ENCODE results near the gene HOXA7.

Gene HOXA7

GRCh38 chr7:27159266-27160144 is 3.0 kb upstream of the HOXA7 start:
- DNase-seq (ENCODE audit: low spot score) = no peak

GRCh38 chr7:27158436-27159265 is 2.2 kb upstream of the HOXA7 start:
- no peak for DNase-seq (ENCODE audit: low spot score)

- no peak for DNase-seq (ENCODE audit: low spot score)
Observed at GRCh38 chr7:27157702-27158431, 1.4 kb upstream of the HOXA7 start.

- no peak for DNase-seq (ENCODE audit: low spot score)
Observed at GRCh38 chr7:27156916-27157701, 634 bp upstream of the HOXA7 start.

GRCh38 chr7:27155816-27156507 is 513 bp downstream of the HOXA7 start:
- no peak for DNase-seq (ENCODE audit: low spot score)

- no peak for DNase-seq (ENCODE audit: low spot score)
Observed at GRCh38 chr7:27154901-27155815, 1.3 kb downstream of the HOXA7 start.

- no peak for DNase-seq (ENCODE audit: low spot score)
Observed at GRCh38 chr7:27154369-27154768, 2.1 kb downstream of the HOXA7 start.

GRCh38 chr7:27153526-27153925 is 2.9 kb downstream of the HOXA7 start:
- DNase-seq (ENCODE audit: low spot score) = no peak

GRCh38 chr7:27152816-27153442 is 3.5 kb downstream of the HOXA7 start:
- no peak for DNase-seq (ENCODE audit: low spot score)

- DNase-seq (ENCODE audit: low spot score) = no peak
Observed at GRCh38 chr7:27151931-27152815, 4.3 kb downstream of the HOXA7 start, which contains the start of gene HOXA3. HOXA3 (minus strand) TSS chr7:27152583; CDS start chr7:27110640, 41,943 bp downstream.

- no peak for DNase-seq (ENCODE audit: low spot score)
Observed at GRCh38 chr7:27151341-27151930, 5.0 kb downstream of the HOXA7 start.

- DNase-seq (ENCODE audit: low spot score) = peak; percentile 64
Observed at GRCh38 chr7:27150568-27151340, 5.7 kb downstream of the HOXA7 start.

- no peak for DNase-seq (ENCODE audit: low spot score)
Observed at GRCh38 chr7:27149842-27150567, 6.5 kb downstream of the HOXA7 start.

- DNase-seq (ENCODE audit: low spot score) = no peak
Observed at GRCh38 chr7:27148756-27149641, 7.5 kb downstream of the HOXA7 start.

GRCh38 chr7:27148031-27148755 is 8.3 kb downstream of the HOXA7 start:
- no peak for DNase-seq (ENCODE audit: low spot score)

Measured in CD4-positive, alpha-beta T cell treated with Interleukin-2 at 100 ng/mL for 4 hours (primary cell).